Heart left ventricle (tissue), 16 donors: ENCODE measurements around the gene ADIPOR1. TPM values are rescaled to one million over a fixed set of nuclear protein-coding genes. Genes with fewer than 3 reads are reported as not detected.
A peak's percentile ranks its signal among the peaks of the same experiment; 100 is the strongest.

Source experiments
- ATAC-seq, 4 donors: fragments of 200-7000 bp; cut with Tn5 transposase; one replicate each; pipeline ENCODE4 v1.9.1; 2020 to 2022; ENCODE audit warnings: moderate library complexity in 4 of 4, mild to moderate bottlenecking in 3 of 4, moderate number of reproducible peaks in 1 of 4
- DNase-seq, 5 donors: peaks; one replicate each; pipeline ENCODE4 v3.0.0-alpha.2; 2020
- H3K27ac ChIP-seq, 12 donors: fragments of 200-600 bp; sonication (generic) in 4 of 12; one replicate each; pipeline versions ENCODE4 v1.5.0 to v1.8.0; 2016 to 2022; ENCODE audit warnings: mild to moderate bottlenecking in 2 of 12
- H3K27me3 ChIP-seq, 9 donors: fragments of 200-600 bp; sonication (generic) in 2 of 9; one replicate each; pipeline versions ENCODE4 v1.5.1 to v1.8.0; 2016 to 2022; ENCODE audit warnings: mild to moderate bottlenecking in 3 of 9
- H3K36me3 ChIP-seq, 9 donors: fragments of 200-600 bp; sonication (generic) in 2 of 9; one replicate each; pipeline versions ENCODE4 v1.5.0 to v1.8.0; 2018 to 2022; ENCODE audit warnings: mild to moderate bottlenecking in 2 of 9
- H3K4me1 ChIP-seq, 12 donors: fragments of 200-600 bp; sonication (generic) in 4 of 12; one replicate each; pipeline versions ENCODE4 v1.5.0 to v1.8.0; 2016 to 2022; ENCODE audit warnings: mild to moderate bottlenecking in 3 of 12
- H3K4me3 ChIP-seq, 12 donors: fragments of 200-600 bp; sonication (generic) in 4 of 12; one replicate each; pipeline versions ENCODE4 v1.5.0 to v1.8.0; 2017 to 2022; ENCODE audit warnings: mild to moderate bottlenecking in 9 of 12, moderate library complexity in 4 of 12
- H3K9me3 ChIP-seq, 12 donors: fragments of 200-600 bp; sonication (generic) in 4 of 12; one replicate each; pipeline versions ENCODE4 v1.5.0 to v1.8.0; 2016 to 2022; ENCODE audit warnings: mild to moderate bottlenecking in 1 of 12
- CTCF ChIP-seq, 12 donors: fragments of 200-600 bp; sonication (generic) in 4 of 12; IDR thresholded peaks; one replicate each; pipeline versions ENCODE4 v1.5.0 to v1.8.0; 2018 to 2022; ENCODE audit warnings: antibody characterized with exemption in 12 of 12, mild to moderate bottlenecking in 5 of 12
- POLR2A ChIP-seq, 2 donors: fragments of 450-650 bp; IDR thresholded peaks; one replicate each; pipeline ENCODE4 v1.6.1; 2017; ENCODE audit warnings: antibody characterized with exemption in 2 of 2, mild to moderate bottlenecking in 2 of 2, moderate library complexity in 2 of 2
- WGBS, 4 donors: extraction: QIAGEN DNeasy Blood & Tissue Kit in 2 of 4; methylation state at CpG; one replicate each; pipeline versions ENCODE4 v1.1.5 to v1.1.7; 2013 to 2018; 5-methylcytosine and 5-hydroxymethylcytosine counted together
- intact Hi-C, 10 donors: fragments of 100-400 bp; cut with DNase I; formaldehyde crosslinking; loops; one replicate each; pipeline versions ENCODE4 v1.11.1 to v1.14.2; 2022
- polyA plus RNA-seq, 2 donors: library from polyadenylated mRNA; stranded (reverse); fragments of 200-250 nt; gene quantifications; one replicate each; pipeline ENCODE4 v1.2.3, GENCODE V29; 2013
- total RNA-seq, 9 donors: library from RNA; depleted of rRNA in 2 of 9; stranded (reverse); fragments of >200 nt in 2 of 9; fragmentation: NEBNext Ultra II Directional in 3 of 9; extraction: Animal tissue kit (Norgen Biotek cat#: 25700) in 3 of 9; gene quantifications; one replicate each; pipeline versions ENCODE4 v1.1.0 to v1.2.4, GENCODE V29; 2016 to 2023
- donor health status: ischemic (EF 13 %, LVEDD 7.1; RV severe dilation, severe dysfunction).
- donor health status: healthy with polysubstance abuse.
- donor health status: DM: no; HTN: yes; CAD: no.
- donor health status: DM: no; HTN: no; CAD: no.
- donor health status: ischemic (EF 25% LVEDD 6.9; RV normal size, moderate dysfunction).
- donor health status: ischemic (EF 25% LVEDD 5.7; RV mildly dilated, moderate dysfunction).
- donor health status: healthy.
- donor health status: DM: yes; HTN: yes; CAD: no.
- donor health status: ischemic (EF 35%, LVEDD 5.7; RV mildly dilated, moderate dysfunction).
- donor health status: nonischemic (EF 11% LVEDD 7.7; RV severe dilation, severe dysfunction).
- donor health status: DM: yes; HTN: yes; CAD: no.
- donor health status: PGD.
- donor health status: ischemic (EF 29% LVEDD 5.4; RV normal size, mild dysfunction).
- donor health status: nonischemic (EF 23%, LVEDD 6.1; RV moderate dilation, normal function).

Gene ADIPOR1
- total and polyA plus RNA-seq, 11 donors: 57.4 to 155 (median 102) TPM

GRCh38 chr1:202998836-202999750 lies 41.0 kb upstream of the ADIPOR1 start:
- WGBS, 4 donors: 43 to 47% (median 46%) methylated on average over 14 of the region's 14 CpGs
- no peaks in the 10 kb centered on the region for H3K36me3 ChIP-seq
- peaks cover 0 to 13% (median 0%) of the 10 kb centered on the region in 12 donors for H3K4me1 ChIP-seq
- peak overlapping the region in 1 of 12 donors; percentile 13 for H3K4me3 ChIP-seq
- intact Hi-C loops: loop anchor here in 9 of 10 donors (2.0 to 10.0 kb wide), 7 partner anchors 72 to 254 kb away; partner anchors contain the start of gene KLHL12 (in 6 of the 9)
- H3K27me3 ChIP-seq: peaks cover 0 to 25% (median 5%) of the 10 kb centered on the region in 9 donors
- H3K27ac ChIP-seq: no peak overlapping the region
- DNase-seq (peak in 3 of 5 donors; percentile 29 to 39 (median 33)), ATAC-seq (peak in 3 of 4 donors; percentile 32 to 46 (median 33))
- no peak for TF ChIP-seq POLR2A (IDR thresholded peaks at IDR 0.05)
- TF ChIP-seq CTCF (IDR thresholded peaks at IDR 0.05): peak; percentile 72 to 88 (median 79)
- no peaks in the 10 kb centered on the region for H3K9me3 ChIP-seq

- 58 to 70% (median 63%) methylated on average over 3 of the region's 3 CpGs for WGBS, 4 donors
- Histone ChIP-seq H3K9me3 (no peaks in the 10 kb centered on the region), H3K4me3 (no peak overlapping the region), H3K36me3 (no peaks in the 10 kb centered on the region), H3K4me1 (peaks cover 0 to 19% (median 0%) of the 10 kb centered on the region in 12 donors), H3K27me3 (peaks cover 0 to 37% (median 5%) of the 10 kb centered on the region in 9 donors), H3K27ac (no peak overlapping the region)
- ATAC-seq: no peak
- intact Hi-C loops: loop anchor here in 7 of 10 donors (5.0 to 10.0 kb wide), 5 partner anchors 67 to 250 kb away; partner anchors contain the start of gene KLHL12 (in 2 of the 7)
- TF ChIP-seq CTCF (IDR thresholded peaks at IDR 0.05) (no peak), POLR2A (IDR thresholded peaks at IDR 0.05) (no peak)
- DNase-seq: no peak
These were observed 36.6 kb upstream of the ADIPOR1 start for GRCh38 chr1:202994756-202995155.

DNA sequence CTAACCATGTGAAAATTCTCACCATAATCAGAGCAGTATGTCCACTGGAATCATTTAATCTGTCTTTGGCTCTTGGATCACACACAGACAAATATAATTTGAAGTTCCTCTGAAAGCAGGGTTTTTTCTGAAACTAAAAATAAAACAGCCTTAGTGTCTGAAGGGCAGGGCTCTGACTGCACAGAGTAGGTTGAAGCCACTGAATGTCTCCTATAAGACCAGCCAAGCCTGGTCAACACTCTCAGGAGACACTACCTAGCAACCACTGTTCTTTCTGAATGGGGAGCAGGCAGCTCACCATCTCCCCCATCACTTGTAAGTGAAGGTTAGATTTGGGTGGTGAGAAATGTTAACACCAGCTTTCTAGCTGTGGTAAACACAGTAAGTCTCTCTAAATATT lies 33.0 kb upstream of the ADIPOR1 start:
- Histone ChIP-seq H3K36me3 (no peaks in the 10 kb centered on the region), H3K27ac (peak overlapping the region in 1 of 12 donors; percentile 19), H3K9me3 (no peaks in the 10 kb centered on the region), H3K4me3 (no peak overlapping the region), H3K27me3 (peaks cover 0 to 38% (median 5%) of the 10 kb centered on the region in 9 donors), H3K4me1 (peaks cover 0 to 17% (median 0%) of the 10 kb centered on the region in 12 donors)
- no peak for TF ChIP-seq CTCF (IDR thresholded peaks at IDR 0.05)
- TF ChIP-seq POLR2A (IDR thresholded peaks at IDR 0.05): no peak
- DNase-seq (no peak), ATAC-seq (no peak)
- intact Hi-C loops: loop anchor here in 6 of 10 donors (10.0 kb wide), 3 partner anchors 226 to 246 kb away; no protein-coding TSS in a partner anchor

DNA sequence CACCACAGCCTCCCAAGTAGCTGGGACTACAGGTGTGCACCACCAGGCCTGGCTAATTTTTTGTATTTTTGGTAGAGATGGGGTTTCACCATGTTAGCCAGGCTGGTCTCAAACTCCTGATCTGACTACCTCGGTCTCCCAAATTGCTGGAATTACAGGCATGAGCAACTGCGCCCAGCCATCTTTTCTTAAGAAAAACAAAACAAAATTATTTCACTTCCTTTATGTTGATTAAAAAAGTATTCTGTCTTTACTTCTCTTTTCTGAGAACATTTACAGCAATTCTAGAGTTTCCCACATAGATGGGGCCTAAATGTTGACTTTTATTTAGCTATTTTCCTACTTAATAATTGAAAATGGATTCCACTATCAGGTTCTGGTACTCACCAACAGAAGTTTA lies 31.8 kb upstream of the ADIPOR1 start:
- Histone ChIP-seq H3K36me3 (no peaks in the 10 kb centered on the region), H3K4me3 (no peak overlapping the region), H3K27me3 (peaks cover 0 to 26% (median 5%) of the 10 kb centered on the region in 9 donors), H3K4me1 (peaks cover 0 to 16% (median 0%) of the 10 kb centered on the region in 12 donors), H3K9me3 (no peaks in the 10 kb centered on the region), H3K27ac (peak overlapping the region in 1 of 12 donors; percentile 19)
- no peak for TF ChIP-seq CTCF (IDR thresholded peaks at IDR 0.05)
- no peak for TF ChIP-seq POLR2A (IDR thresholded peaks at IDR 0.05)
- ATAC-seq (no peak), DNase-seq (no peak)
- intact Hi-C loops: loop anchor here in 6 of 10 donors (10.0 kb wide), 3 partner anchors 225 to 245 kb away; no protein-coding TSS in a partner anchor
- WGBS, 4 donors: 85 to 91% (median 89%) methylated on average over 2 of the region's 2 CpGs
